K562 (cell line): Measurements from ENCODE around the gene TPM4. TPM values are rescaled to one million over a fixed set of nuclear protein-coding genes. Genes with fewer than 3 reads are reported as not detected.

Experiments
- CGGBP1 ChIP-seq: fragments of 250-450 bp; sonication (Bioruptor Pico); IDR thresholded peaks from 2 replicates; pipeline ENCODE4 v1.9.0; 2021; ENCODE audit warnings: mild to moderate bottlenecking
- CHD4 ChIP-seq: fragments of 200-600 bp; sonication (generic); IDR thresholded peaks from 3 replicates; pipeline ENCODE4 v1.6.1; 2012; ENCODE audit warnings: low read depth, mild to moderate bottlenecking, mixed read lengths, low read length, inconsistent platforms; ENCODE audit not compliant: insufficient read depth, insufficient replicate concordance, poor library complexity, severe bottlenecking
- CREBBP ChIP-seq: IDR thresholded peaks from one replicate; pipeline ENCODE4 v1.6.1; 2012; ENCODE audit warnings: low read depth, mild to moderate bottlenecking, control low read depth, inconsistent platforms, low read length
- ELF1 ChIP-seq: fragments of 200-800 bp; sonication (Bioruptor generic); IDR thresholded peaks from 2 replicates; pipeline ENCODE4 v1.6.1; 2016; ENCODE audit warnings: missing genetic modification characterization, missing compliant biosample characterization
- FOXP1 ChIP-seq: sonication (generic); formaldehyde crosslinking; IDR thresholded peaks from 2 replicates; pipeline ENCODE4 v1.8.0; 2022; ENCODE audit warnings: mild to moderate bottlenecking, missing genetic modification reagents
- GTF2B ChIP-seq: IDR thresholded peaks from 2 replicates; pipeline ENCODE4 v1.6.1; 2011; ENCODE audit not compliant: insufficient read length; ENCODE audit errors: extremely low read depth
- HBP1 ChIP-seq: fragments of 450-650 bp; formaldehyde crosslinking; IDR thresholded peaks from 2 replicates; pipeline ENCODE4 v1.4.0; 2022; ENCODE audit warnings: missing genetic modification characterization
- HEY1 ChIP-seq: fragments of 250-450 bp; sonication (Bioruptor Pico); IDR thresholded peaks from 2 replicates; pipeline ENCODE4 v1.5.0; 2020; ENCODE audit warnings: mild to moderate bottlenecking, moderate library complexity, borderline replicate concordance
- ID3 ChIP-seq, 2 experiments: fragments of 250-450 bp in 1 of 2; fragments of 450-650 bp in 1 of 2; sonication (Bioruptor Pico) in 1 of 2; IDR thresholded peaks; 2 replicates each; pipeline versions ENCODE4 v1.6.1 to v1.8.0; 2016 to 2021; ENCODE audit warnings: mild to moderate bottlenecking in 2 of 2, moderate library complexity in 2 of 2, missing compliant biosample characterization in 1 of 2, missing genetic modification characterization in 1 of 2
- KLF1 ChIP-seq: fragments of 450-650 bp; IDR thresholded peaks from 2 replicates; pipeline ENCODE4 v1.6.1; 2016; ENCODE audit warnings: missing genetic modification characterization, missing compliant biosample characterization
- MAFG ChIP-seq: fragments of 450-650 bp; conservative IDR thresholded peaks from 2 replicates; pipeline ENCODE4 v1.6.1; 2016; ENCODE audit warnings: missing genetic modification characterization, missing compliant biosample characterization
- MYC ChIP-seq, 2 experiments: fragments of 250-450 bp in 1 of 2; sonication (Bioruptor Pico) in 1 of 2; IDR thresholded peaks; 2 replicates each; pipeline versions ENCODE4 v1.5.1 to v1.6.1; 2012 to 2021; ENCODE audit warnings: low read depth in 2 of 2, borderline replicate concordance in 1 of 2, improper control_type of control experiment in 1 of 2, low read length in 1 of 2, mild to moderate bottlenecking in 1 of 2, moderate library complexity in 1 of 2
- RHOXF2B ChIP-seq: fragments of 250-450 bp; sonication (Bioruptor Pico); conservative IDR thresholded peaks from 2 replicates; pipeline ENCODE4 v1.5.1; 2021
- SETDB1 ChIP-seq: IDR thresholded peaks from one replicate; pipeline ENCODE4 v1.6.1; 2012; ENCODE audit warnings: low read length, control low read depth, inconsistent platforms
- SMC3 ChIP-seq: conservative IDR thresholded peaks from 2 replicates; pipeline ENCODE4 v1.6.1; 2011; ENCODE audit warnings: low read depth, low read length, improper control_type of control experiment; ENCODE audit not compliant: insufficient read depth
- SOX6 ChIP-seq: fragments of 450-650 bp; IDR thresholded peaks from 2 replicates; pipeline ENCODE4 v1.6.1; 2014; ENCODE audit warnings: mild to moderate bottlenecking
- ZBTB12 ChIP-seq: fragments of 250-450 bp; sonication (Bioruptor Pico); IDR thresholded peaks from 2 replicates; pipeline ENCODE4 v1.4.0; 2020
- ZNF143 ChIP-seq: sonication (generic); formaldehyde crosslinking; IDR thresholded peaks from 2 replicates; pipeline ENCODE4 v1.9.0; 2022; ENCODE audit warnings: mild to moderate bottlenecking, missing genetic modification reagents
- ZNF212 ChIP-seq: fragments of 450-650 bp; formaldehyde crosslinking; IDR thresholded peaks from 2 replicates; pipeline ENCODE4 v1.4.0; 2020; ENCODE audit warnings: mild to moderate bottlenecking
- ZNF431 ChIP-seq: sonication (generic); formaldehyde crosslinking; IDR thresholded peaks from 2 replicates; pipeline ENCODE4 v1.8.0; 2022; ENCODE audit warnings: mild to moderate bottlenecking, missing genetic modification reagents
- ZZZ3 ChIP-seq: fragments of 450-650 bp; IDR thresholded peaks from 2 replicates; pipeline ENCODE4 v1.6.1; 2016; ENCODE audit warnings: antibody characterized with exemption, mild to moderate bottlenecking, moderate library complexity
- polyA plus RNA-seq, 8 experiments: library from polyadenylated mRNA; depleted of rRNA in 4 of 8; stranded (reverse) in 5 of 8; unstranded in 3 of 8; fragments of >200 nt; fragmentation: Nextera tagmentation in 2 of 8; fragmentation: Illumina TruSeq in 1 of 8; extraction: Ambion mirVana in 2 of 8; extraction: Trizol in 1 of 8; gene quantifications; 2 replicates each; pipeline versions ENCODE4 v1.2.1 to v1.2.3, GENCODE V29; 2011 to 2014; ENCODE audit warnings: inconsistent platforms in 1 of 8, missing spikeins in 1 of 8
- total RNA-seq, 7 experiments: library from RNA; depleted of rRNA in 6 of 7; stranded (reverse); fragments of >200 nt in 6 of 7; fragmentation: Illumina TruSeq in 2 of 7; extraction: Trizol in 2 of 7; gene quantifications; 2 replicates each; pipeline versions ENCODE4 v1.2.1 to v1.2.3, GENCODE V29; 2011 to 2021; ENCODE audit warnings: low replicate concordance in 1 of 7
- TF ChIP-seq, protein P1 (sequence below): sonication (generic); formaldehyde crosslinking; IDR thresholded peaks from 2 replicates; pipeline ENCODE4 v1.8.1; 2022; ENCODE audit warnings: missing genetic modification reagents

TPM4 gene
- total and polyA plus RNA-seq, 9 of the 15 experiments (the other 6 are each of a cell fraction or from before 2014, with no cell fraction given), result 28.1 to 111 (median 77.4) TPM

DNA sequence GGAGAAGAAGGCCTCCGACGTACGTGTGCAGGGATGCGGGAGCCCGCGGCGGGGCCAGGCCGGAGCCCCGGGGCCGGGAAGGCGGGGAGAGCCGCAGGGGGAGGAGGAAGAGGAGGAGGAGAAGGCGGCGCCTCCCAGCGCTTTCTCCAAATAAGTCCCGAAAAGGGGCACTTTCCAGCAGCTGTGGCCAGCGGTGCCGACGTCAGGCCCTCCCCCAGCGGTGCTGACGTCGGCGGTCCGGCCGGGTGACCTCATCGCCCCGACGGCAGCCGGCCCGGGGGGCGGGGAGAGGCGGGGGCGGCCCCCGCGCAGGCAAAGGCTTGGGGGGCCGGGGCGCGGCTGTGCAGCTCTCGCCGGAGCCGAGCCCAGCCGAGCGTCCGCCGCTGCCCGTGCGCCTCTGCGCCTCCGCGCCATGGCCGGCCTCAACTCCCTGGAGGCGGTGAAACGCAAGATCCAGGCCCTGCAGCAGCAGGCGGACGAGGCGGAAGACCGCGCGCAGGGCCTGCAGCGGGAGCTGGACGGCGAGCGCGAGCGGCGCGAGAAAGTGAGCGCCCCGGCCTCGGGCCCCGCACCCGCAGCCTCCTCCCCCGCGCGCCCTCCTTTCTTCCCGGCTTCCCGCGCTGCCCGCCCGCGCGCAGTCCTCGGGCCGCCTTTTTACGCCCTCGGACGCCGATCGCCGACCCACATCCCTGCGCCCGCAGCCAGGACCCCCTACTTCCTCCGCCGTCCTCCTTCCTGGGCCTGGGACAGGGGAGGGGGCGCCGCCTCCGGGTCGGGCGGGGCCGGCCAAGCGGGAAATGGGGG, at the start of gene TPM4 (continued):
- TF ChIP-seq CREBBP (no peak), ZBTB12 (CRISPR knock-in tag) (peak; percentile 86), HBP1 (no peak), GTF2B (no peak), ID3 (CRISPR knock-in tag; IDR thresholded peaks at IDR 0.05) (no peak), ID3 (tag; IDR thresholded peaks at IDR 0.05) (peak; percentile 36; the same call in 1 of the 2 replicates), ZNF431 (CRISPR knock-in tag) (0 out of 2 replicates have a peak, but pooled peaks have one; percentile 28), ELF1 (tag) (no peak), RHOXF2B (CRISPR knock-in tag) (no peak), ZNF212 (CRISPR knock-in tag) (no peak), CHD4 (no peak), ZNF143 (CRISPR knock-in tag) (no peak), FOXP1 (CRISPR knock-in tag) (no peak), ZZZ3 (no peak), SETDB1 (no peak), MAFG (tag) (no peak), CGGBP1 (CRISPR knock-in tag) (no peak), HEY1 (CRISPR knock-in tag) (no peak), SOX6 (no peak; the same call in 1 of the 2 replicates), MYC (IDR thresholded peaks at IDR 0.05; ENCODE audit: low read depth, low read length) (no peak; the same call in 1 of the 2 replicates), MYC (CRISPR knock-in tag; IDR thresholded peaks at IDR 0.05; ENCODE audit: borderline replicate concordance, low read depth) (no peak), SMC3 (no peak), KLF1 (no peak)
- TF ChIP-seq, protein P1, sequence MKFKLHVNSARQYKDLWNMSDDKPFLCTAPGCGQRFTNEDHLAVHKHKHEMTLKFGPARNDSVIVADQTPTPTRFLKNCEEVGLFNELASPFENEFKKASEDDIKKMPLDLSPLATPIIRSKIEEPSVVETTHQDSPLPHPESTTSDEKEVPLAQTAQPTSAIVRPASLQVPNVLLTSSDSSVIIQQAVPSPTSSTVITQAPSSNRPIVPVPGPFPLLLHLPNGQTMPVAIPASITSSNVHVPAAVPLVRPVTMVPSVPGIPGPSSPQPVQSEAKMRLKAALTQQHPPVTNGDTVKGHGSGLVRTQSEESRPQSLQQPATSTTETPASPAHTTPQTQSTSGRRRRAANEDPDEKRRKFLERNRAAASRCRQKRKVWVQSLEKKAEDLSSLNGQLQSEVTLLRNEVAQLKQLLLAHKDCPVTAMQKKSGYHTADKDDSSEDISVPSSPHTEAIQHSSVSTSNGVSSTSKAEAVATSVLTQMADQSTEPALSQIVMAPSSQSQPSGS (CRISPR knock-in tag), result 0 out of 2 replicates have a peak, but pooled peaks have one; percentile 31
